ENCODE data around the gene PAX9.
"Not testable (repeated sequence)": the region's sequence is repeated elsewhere in the genome, so short reads cannot be mapped to it uniquely, and the experiment has no call there.

PAX9 gene

GRCh38 chr14:36676236-36676635, 14.6 kb downstream of the PAX9 start:
- no peak for DNase-seq

- DNase-seq = no peak
These were observed 20.7 kb downstream of the PAX9 start for GRCh38 chr14:36682338-36682737.

GRCh38 chr14:36683083-36683724, 21.5 kb downstream of the PAX9 start:
- no peak for DNase-seq

GRCh38 chr14:36684946-36685345, 23.3 kb downstream of the PAX9 start:
- DNase-seq = no peak

- DNase-seq = no peak
These were observed 28.8 kb downstream of the PAX9 start for GRCh38 chr14:36690311-36691040.

GRCh38 chr14:36699420-36699819, 37.8 kb downstream of the PAX9 start:
- not testable (repeated sequence) for DNase-seq

- no peak for DNase-seq
These were observed 39.0 kb downstream of the PAX9 start for GRCh38 chr14:36700651-36701050.

GRCh38 chr14:36701132-36701531, 39.5 kb downstream of the PAX9 start:
- no peak for DNase-seq

- DNase-seq = no peak
These were observed 40.8 kb downstream of the PAX9 start for GRCh38 chr14:36702474-36702873.

GRCh38 chr14:36707570-36707969, 45.9 kb downstream of the PAX9 start:
- DNase-seq = no peak

- DNase-seq = no peak
These were observed 52.5 kb downstream of the PAX9 start for GRCh38 chr14:36713960-36714703.

GRCh38 chr14:36716614-36717184, 55.0 kb downstream of the PAX9 start:
- DNase-seq = no peak

GRCh38 chr14:36717363-36717762, 55.7 kb downstream of the PAX9 start:
- DNase-seq = no peak

- no peak for DNase-seq
These were observed 56.6 kb downstream of the PAX9 start for GRCh38 chr14:36718216-36718615.

GRCh38 chr14:36719823-36720222, 58.2 kb downstream of the PAX9 start:
- DNase-seq = no peak

- no peak for DNase-seq
These were observed 59.0 kb downstream of the PAX9 start for GRCh38 chr14:36720657-36721056.

GRCh38 chr14:36721877-36722276, 60.2 kb downstream of the PAX9 start:
- no peak for DNase-seq

- DNase-seq = no peak
These were observed 61.9 kb downstream of the PAX9 start for GRCh38 chr14:36723530-36723929.

- no peak for DNase-seq
These were observed 62.5 kb downstream of the PAX9 start for GRCh38 chr14:36724162-36724561.

GRCh38 chr14:36726128-36726527, 64.5 kb downstream of the PAX9 start:
- no peak for DNase-seq
